Measurements from ENCODE around the gene ZNF98. TPM values are rescaled to one million over a fixed set of nuclear protein-coding genes. Genes with fewer than 3 reads are reported as not detected.

ZNF98 gene
- not detected in 5 replicates for total RNA-seq (2022; extraction: Qiagen RNA extraction; ENCODE audit: low read depth)

GRCh38 chr19:22422211-22422610 lies at the start of gene ZNF98:
Gene ZNF98 (minus strand): TSS chr19:22422346. CDS start chr19:22422224, 122 bp downstream.

Other genes starting within 250 kb of the ZNF98 start
- not detected in 5 replicates for gene ZNF676, start 225.4 kb downstream of the ZNF98 start, total RNA-seq (2022; extraction: Qiagen RNA extraction; ENCODE audit: low read depth)
- not detected in 5 replicates for gene ZNF729, start 135.9 kb downstream of the ZNF98 start, total RNA-seq (2022; extraction: Qiagen RNA extraction; ENCODE audit: low read depth)
- not detected in 5 replicates for gene ZNF492, start 212.0 kb upstream of the ZNF98 start, total RNA-seq (2022; extraction: Qiagen RNA extraction; ENCODE audit: low read depth)

Data from A549 treated with RU486 at 1 μM for 4 hours (cell line).